NCI-H1436 (cell line): Measurements from ENCODE around the gene MT1X.
"Not testable (repeated sequence)": the region's sequence is repeated elsewhere in the genome, so short reads cannot be mapped to it uniquely, and the experiment has no call there.

Source experiments
- DNase-seq: peaks from one replicate; lab custom pipeline; 2025; lab: John Stamatoyannopoulos, UW

Gene MT1X

DNA sequence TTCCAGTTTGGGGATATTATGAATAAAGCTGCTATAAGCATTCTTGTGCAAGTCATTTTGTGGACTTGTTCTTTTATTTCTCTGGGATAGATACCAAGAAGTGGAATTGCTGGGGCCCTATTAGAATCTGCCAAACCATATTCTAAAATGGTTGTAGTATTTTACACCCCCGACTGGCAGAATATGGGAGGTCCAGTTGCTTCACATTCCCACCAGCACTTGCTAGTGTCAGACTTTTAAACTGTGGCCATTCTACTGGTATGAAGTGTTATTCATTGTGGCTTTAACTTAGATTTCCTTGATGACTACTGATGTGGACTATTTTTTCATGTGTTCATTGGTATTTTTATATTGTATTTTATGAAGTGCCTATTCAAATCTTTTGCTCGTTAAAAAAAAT lies 29.6 kb downstream of the MT1X start:
- DNase-seq = no peak

DNA sequence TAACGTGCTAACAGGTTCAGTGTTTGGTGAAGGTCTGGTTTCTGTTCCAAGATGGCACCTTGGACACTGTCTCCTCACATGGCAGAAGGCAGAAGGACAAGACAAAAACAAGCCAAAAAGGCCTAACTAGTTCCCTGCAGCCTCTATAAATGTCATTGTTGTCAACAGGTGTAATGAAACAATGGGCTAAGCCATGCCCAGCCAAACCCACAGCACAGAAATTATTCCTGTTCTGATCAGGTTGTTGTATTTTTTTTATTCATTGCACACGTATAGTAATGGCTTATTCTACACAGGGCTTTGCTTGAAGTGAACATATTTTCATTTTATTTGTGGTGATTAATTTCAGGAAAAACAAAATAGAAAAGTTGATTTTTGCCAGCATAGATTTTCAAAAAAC lies 31.5 kb downstream of the MT1X start:
- DNase-seq = no peak

DNA sequence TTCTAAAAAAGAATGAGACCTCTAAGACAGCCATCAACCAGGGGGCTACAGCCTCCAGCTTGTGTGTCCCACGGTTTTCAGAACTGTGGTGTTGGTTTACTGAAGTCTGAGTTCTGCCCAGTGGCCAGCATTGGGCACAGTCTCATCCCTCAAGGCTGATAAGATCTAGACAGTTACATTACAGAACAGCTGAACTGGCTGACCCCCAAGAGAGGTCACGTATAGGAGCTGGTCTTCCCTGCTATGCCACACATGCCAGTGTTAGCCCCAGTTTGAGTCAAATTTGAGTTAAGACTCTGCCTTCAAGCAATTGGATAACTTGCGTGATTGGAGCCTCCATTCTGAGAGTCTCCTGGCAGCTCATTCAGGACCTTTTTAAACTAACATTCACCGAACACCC lies 32.9 kb downstream of the MT1X start:
- DNase-seq = no peak

DNA sequence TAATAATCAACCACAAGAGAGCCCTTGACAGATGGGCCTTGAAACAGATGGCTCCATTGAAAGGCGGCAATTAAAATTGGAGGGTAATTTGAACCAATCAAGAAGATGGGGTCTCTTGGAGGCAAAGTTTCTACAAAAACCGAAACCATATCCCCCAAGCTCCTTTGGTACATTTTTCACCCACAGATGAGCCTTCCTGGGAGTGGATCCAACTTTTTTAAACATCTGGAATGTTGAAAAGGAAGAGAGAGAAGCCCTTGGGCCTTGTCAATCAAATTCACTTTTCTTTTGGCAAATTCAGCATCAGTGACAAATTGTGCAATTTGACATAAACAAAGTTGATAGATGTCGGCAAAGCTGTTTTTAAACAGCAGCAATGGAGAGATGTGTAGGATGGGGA lies 34.5 kb downstream of the MT1X start:
- no peak for DNase-seq

DNA sequence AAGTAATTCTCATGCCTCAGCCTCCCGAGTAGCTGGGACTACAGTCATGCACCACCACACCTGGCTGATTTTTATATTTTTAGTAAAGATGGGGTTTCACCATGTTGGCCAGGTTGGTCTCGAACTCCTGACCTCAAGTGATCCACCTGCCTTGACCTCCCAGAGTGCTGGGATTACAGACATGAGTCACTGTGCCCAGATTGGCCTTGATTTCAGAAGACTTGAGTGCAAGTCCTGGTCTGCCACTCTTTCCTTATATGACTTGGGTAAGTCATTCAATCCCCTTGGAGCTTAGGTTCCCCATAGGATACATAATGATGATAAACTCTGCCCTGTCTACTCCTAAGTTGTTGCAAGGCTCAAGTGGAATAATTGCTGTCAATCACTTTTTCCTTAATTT lies 35.3 kb downstream of the MT1X start:
- DNase-seq = not testable (repeated sequence)

DNA sequence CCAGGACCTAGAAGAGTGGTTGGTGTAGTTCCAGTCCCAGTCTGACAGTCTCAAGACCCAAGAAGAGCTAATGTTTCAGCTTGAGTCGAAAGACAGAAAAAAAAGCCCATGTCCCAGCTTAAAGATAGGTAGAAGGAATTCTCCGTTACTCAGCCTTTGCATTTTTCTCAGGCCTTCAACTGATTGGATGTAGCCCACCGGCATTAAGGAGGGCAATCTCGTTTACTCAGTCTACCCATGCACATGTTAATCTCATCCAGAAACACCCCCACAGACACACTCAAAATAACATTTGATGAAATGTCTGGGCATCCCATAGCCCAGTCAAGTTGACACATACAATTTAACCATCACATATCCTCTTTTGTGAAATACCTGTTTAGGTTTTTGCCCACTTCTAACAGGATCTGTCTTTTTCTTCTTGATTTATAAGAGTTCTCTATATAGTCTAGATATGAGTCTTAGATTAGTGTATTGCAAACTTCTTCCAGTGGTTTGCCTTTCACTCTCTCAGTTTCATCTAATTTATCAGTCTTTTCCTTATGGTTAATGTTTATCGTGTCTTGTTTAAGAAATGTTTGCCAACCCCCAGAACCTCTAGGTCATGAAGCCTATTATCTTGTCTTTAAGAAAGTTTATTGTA lies 40.1 kb downstream of the MT1X start:
- no peak for DNase-seq

DNA sequence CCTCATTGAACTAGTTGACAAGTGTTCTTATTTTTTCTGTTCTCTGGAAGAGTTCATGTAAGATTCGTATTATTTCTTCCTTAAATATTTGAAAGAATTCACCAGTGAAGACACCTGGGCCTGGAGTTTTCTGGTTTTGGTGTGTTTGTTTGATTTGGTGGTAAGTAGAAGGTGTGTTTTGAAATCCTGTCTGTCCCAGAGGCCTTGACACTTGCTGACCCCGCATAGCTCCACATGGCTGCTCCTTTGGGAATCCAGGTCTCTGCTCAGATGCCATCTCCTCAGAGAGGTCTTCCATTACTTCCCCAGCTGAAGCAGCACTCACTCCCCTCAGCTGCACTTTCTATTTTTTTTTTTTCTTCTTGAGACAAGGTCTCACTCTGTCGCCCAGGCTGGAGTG lies 41.9 kb downstream of the MT1X start:
- DNase-seq = no peak

DNA sequence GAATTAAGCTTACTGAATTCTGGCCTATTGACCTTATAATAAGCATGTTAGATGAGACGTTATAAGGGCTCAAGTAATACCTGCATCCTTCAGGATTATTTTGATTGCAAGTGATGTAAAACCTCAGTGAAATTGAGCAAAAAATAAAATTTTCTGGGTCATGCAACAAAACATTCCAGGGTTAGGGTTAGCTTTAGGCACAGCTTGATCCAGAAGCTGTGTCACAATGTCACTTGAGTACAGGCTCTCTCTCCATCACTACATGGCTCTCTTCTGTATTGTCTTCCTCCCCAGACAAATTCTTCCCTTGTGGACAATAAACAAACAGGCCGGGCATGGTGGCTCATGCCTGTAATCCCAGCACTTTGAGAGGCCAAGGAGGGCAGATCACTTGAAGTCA lies 44.0 kb downstream of the MT1X start:
- no peak for DNase-seq

DNA sequence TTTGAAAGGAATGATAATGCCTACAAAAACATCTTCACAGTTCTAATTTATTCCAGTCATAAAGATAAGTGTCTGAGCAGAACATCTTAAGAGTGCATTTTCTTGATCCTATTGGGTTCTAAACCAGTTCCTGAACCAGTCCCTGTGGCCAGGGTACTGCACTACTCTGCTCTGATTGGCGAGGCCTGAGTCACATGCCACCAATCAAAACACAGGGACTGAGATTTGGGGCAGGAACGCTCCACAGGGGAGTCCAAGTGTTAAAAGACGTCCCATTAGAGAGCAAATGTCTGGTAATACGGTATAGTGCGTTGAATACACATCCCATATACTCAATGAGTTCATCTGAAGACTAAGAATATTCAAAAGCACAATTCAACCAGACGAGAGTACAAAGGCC lies 44.7 kb downstream of the MT1X start:
- DNase-seq = no peak

DNA sequence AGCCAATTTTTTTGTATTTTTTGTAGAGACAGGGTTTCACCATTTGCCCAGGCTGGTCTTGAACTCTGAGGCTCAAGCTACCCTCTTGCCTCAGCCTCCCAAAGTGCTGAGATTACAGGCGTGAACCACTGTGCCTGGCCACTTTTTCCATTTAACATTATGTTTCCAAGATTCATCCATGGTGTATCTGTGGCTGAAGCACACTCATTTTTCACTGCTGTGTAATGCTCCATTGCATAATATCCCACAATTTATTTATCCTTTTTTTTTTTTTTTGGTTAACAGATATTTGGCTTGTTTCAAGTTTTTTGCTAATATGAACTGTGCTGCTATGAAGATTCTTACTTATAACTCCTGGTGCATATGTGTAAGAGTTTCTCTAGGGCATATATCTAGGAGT lies 45.8 kb downstream of the MT1X start:
- DNase-seq = no peak

DNA sequence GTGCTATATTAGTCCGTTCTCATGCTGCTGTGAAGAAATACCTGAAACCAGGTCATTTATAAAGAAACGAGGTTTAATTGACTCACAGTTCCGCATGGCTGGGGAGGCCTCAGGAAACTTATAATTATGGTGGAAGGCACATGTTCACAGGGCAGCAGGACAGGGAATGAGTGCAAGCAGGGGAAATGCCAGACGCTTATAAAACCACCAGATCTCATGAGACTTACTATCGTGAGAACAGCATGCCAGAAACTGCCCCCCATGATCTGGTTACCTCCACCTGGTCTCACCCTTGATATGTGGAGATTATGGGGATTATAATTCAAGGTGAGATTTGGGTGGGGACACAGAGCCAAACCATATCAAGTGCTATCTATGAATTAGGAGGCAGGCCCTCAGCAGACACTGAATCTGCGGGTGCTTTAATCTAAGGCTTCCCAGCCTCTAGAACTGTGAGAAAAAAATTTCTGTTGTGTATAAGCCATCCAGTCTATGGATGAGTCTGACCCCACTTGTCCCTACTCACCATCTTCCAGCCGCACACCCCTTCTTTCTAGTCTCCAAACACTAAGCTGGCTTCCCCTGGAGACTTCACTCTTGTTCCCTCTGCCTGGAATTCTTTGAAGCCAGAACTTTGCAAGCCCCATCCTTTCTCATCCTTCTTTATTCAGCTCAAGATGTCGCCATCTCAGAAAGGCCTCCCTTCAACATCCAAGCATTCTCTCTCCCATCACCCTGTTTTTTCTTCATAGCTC lies 46.9 kb downstream of the MT1X start:
- no peak for DNase-seq

DNA sequence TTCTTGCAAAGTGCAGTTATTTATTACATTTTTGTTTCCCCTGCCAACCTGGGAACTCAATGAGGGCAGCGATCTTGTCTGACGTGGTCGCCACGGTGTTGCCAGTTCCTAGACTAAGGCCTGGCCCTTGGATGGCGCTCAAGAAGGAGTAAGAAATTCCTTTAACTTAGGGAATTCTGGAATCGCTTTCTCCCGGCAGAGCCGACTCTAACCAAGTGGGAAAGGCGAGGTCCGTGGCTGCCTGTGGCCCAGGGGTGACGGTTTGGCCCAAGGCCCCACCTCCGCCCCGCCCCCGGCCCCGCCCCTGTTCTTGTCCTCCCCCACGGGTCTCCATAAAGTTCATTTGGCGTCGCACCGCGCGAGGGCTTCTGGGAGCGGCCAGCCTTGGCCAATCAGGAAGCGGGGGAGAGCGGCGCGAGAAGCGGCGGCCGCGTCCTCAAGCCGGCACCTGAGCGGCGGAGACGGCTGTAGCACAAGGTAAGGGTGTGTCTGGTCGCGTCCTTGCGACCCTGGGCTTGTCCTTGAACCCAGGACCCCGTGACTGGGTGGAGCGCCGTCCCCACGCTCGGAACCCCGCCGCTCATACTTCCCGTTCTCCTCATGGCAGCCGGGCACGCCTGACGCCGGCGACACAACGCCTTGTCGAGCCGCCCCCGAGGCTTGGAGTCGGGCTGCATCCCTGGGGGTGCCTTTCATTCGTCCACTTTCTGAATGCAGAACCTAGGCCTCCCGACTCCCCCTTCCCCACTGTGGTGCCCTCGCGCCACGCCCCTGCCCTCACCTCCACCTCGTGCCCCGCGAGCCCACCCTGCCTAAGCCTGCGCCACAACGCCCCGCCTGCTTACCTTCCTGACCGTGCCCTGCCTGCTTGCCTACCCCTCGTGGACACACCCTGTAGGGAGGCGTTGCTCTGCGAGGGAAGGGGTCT lies 47.7 kb downstream of the MT1X start, which contains the start of gene NUP93:
NUP93 (plus strand) TSS at position 395 of the 928 bp plus-strand sequence. CDS start 18,119 bp downstream, outside the sequence.
- peak; percentile 90 for DNase-seq

DNA sequence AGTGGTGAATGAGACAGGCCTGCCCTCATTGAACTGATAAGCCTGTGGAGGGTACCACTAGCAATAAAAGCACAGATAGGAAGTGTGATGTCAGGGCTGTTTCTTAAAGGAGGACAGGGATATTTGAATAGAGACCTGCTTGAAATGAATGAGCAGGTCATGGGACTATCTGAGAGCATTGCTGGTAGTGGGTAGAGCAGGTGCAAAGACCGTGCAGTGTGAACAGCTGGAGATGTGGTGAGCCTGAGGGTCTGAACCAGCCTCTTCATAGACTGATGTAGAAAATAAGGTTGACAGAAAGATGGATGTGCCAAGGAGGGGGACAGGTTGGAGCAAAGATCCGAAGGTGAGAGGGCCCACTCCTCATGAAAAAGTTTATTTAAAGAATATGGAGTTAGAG lies 50.1 kb downstream of the MT1X start:
- DNase-seq = no peak

DNA sequence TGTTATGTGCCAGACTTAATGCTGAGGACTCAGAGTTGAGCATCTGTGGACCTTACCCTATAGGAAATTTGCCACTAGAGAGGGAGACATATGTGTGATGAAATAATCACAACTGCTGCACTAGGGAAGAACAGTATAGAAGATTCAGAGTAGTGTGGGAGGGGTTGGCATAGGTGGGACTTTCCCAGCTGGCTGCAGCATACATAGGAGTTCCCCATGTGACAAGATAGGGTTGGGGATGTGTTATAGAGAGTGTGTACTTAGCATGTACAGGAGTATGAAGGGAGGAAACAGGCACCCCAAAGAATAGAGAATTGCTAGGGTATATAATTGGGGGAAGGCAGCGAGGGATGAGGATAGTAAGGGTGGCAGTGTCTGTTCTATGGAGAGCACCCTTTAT lies 50.6 kb downstream of the MT1X start:
- no peak for DNase-seq
